Peyer's patch (tissue), 4 donors: ENCODE results near the gene TIAM2. TPM values are rescaled to one million over a fixed set of nuclear protein-coding genes. Genes with fewer than 3 reads are reported as not detected.

Experiments
- DNase-seq, 3 donors: peaks; one replicate each; pipeline ENCODE4 v3.0.0-alpha.2; 2017 to 2019
- H3K27ac ChIP-seq, 4 donors: fragments of 200-600 bp; sonication (generic); one replicate each; pipeline ENCODE4 v1.5.1; 2016 to 2019
- H3K27me3 ChIP-seq, 2 donors: fragments of 200-600 bp; sonication (generic); one replicate each; pipeline ENCODE4 v1.5.1; 2019
- H3K36me3 ChIP-seq, 3 donors: fragments of 200-600 bp; sonication (generic); one replicate each; pipeline ENCODE4 v1.5.1; 2016 to 2019
- H3K4me1 ChIP-seq, 4 donors: fragments of 200-600 bp; sonication (generic); one replicate each; pipeline ENCODE4 v1.5.1; 2016 to 2019
- H3K4me3 ChIP-seq, 4 donors: fragments of 200-600 bp; sonication (generic); 1 replicate in 3 of 4; 2 replicates in 1 of 4; pipeline ENCODE4 v1.5.1; 2016 to 2019; ENCODE audit warnings: mild to moderate bottlenecking in 1 of 4
- H3K9me3 ChIP-seq, 4 donors: fragments of 200-600 bp; sonication (generic); one replicate each; pipeline ENCODE4 v1.5.1; 2016 to 2019; ENCODE audit warnings: mild to moderate bottlenecking in 1 of 4
- POLR2A ChIP-seq, 2 donors: fragments of 450-650 bp; IDR thresholded peaks; one replicate each; pipeline ENCODE4 v1.5.1; 2017; ENCODE audit warnings: antibody characterized with exemption in 2 of 2, mild to moderate bottlenecking in 2 of 2, moderate library complexity in 2 of 2
- total RNA-seq, 4 donors: library from RNA; depleted of rRNA; stranded (reverse); fragments of >200 nt; gene quantifications; one replicate each; pipeline ENCODE4 v1.1.0, GENCODE V29; 2016
- TF ChIP-seq, protein P1 (sequence below), 6 experiments: fragments of 450-650 bp in 4 of 6; fragments of 200-600 bp in 2 of 6; sonication (generic) in 1 of 6; IDR thresholded peaks; one replicate each; pipeline ENCODE4 v1.5.1; 2017 to 2019; ENCODE audit warnings: antibody characterized with exemption in 6 of 6, mild to moderate bottlenecking in 3 of 6, moderate library complexity in 1 of 6

TIAM2 gene
- total RNA-seq, 4 donors from 2014 or later = 47.0 to 139 (median 91.9) TPM

DNA sequence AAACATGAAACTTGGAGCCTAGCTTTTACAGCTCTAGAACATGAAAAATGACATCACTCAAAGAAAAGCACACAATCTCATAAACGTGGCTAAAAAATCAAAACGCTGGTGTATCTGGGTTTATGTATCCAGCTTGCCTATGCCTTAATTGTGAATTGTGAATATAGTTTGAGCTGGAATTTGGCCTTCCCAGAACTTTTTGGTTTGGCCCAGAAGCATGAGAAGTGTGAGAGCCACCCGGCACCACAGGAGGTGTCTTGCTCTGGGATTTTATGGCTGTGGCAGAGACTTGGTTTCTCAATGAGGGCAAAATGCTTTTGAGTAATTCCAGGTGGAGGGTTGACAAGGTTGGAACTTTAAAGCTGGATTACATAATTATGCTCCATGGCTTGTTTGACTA, 69.2 kb downstream of the TIAM2 start:
- Histone ChIP-seq H3K27ac (no peak overlapping the region), H3K27me3 (no peaks in the 10 kb centered on the region), H3K9me3 (no peaks in the 10 kb centered on the region), H3K36me3 (no peaks in the 10 kb centered on the region), H3K4me3 (no peak overlapping the region), H3K4me1 (no peaks in the 10 kb centered on the region)
- TF ChIP-seq, protein P1, sequence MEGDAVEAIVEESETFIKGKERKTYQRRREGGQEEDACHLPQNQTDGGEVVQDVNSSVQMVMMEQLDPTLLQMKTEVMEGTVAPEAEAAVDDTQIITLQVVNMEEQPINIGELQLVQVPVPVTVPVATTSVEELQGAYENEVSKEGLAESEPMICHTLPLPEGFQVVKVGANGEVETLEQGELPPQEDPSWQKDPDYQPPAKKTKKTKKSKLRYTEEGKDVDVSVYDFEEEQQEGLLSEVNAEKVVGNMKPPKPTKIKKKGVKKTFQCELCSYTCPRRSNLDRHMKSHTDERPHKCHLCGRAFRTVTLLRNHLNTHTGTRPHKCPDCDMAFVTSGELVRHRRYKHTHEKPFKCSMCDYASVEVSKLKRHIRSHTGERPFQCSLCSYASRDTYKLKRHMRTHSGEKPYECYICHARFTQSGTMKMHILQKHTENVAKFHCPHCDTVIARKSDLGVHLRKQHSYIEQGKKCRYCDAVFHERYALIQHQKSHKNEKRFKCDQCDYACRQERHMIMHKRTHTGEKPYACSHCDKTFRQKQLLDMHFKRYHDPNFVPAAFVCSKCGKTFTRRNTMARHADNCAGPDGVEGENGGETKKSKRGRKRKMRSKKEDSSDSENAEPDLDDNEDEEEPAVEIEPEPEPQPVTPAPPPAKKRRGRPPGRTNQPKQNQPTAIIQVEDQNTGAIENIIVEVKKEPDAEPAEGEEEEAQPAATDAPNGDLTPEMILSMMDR (IDR thresholded peaks at IDR 0.05) = no peak
- TF ChIP-seq POLR2A (IDR thresholded peaks at IDR 0.05) = no peak
- DNase-seq = no peak

GRCh38 chr6:155066361-155066760, 71.2 kb downstream of the TIAM2 start:
- no peak for TF ChIP-seq POLR2A (IDR thresholded peaks at IDR 0.05)
- TF ChIP-seq, protein P1 (IDR thresholded peaks at IDR 0.05) = no peak
- Histone ChIP-seq H3K4me3 (no peak overlapping the region), H3K27me3 (no peaks in the 10 kb centered on the region), H3K9me3 (no peaks in the 10 kb centered on the region), H3K36me3 (no peaks in the 10 kb centered on the region), H3K27ac (no peak overlapping the region), H3K4me1 (no peaks in the 10 kb centered on the region)
- no peak for DNase-seq

DNA sequence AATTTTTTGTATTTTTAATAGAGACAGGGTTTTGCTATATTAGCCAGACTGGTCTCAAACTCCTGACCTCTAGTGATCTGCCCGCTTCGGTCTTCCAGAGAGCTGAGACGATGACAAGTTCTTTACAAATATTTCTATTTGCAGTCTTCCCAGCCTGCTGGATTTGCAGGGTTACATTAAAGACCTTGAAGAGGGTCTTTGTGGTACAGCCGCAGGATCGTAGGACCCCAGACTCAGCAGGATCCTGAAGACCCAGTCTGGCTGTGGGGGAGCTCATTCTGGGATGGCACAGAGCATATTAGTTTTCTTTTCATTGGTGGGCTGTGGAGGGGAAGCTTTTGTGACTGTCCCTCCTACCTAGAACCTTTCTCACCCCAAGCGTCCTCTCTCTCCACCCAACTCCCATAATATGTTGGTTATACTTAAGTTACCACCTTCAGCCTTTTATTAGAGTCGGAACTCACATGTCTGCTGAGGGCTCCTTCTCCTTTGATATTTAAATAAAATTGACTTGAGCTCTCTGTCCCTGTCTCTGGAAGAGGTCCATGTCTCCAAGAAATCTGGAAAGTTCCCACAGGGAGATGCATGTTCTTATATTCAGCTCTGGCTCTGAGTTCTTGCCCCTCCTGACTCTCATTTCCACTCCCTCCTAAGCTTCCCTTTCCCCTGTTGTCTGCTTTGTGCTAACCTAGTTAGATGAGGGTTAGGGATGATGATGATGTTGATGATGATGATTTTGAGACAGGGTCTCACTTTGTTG, 72.0 kb downstream of the TIAM2 start:
- Histone ChIP-seq H3K4me3 (no peak overlapping the region), H3K9me3 (no peaks in the 10 kb centered on the region), H3K4me1 (no peaks in the 10 kb centered on the region), H3K36me3 (no peaks in the 10 kb centered on the region), H3K27ac (no peak overlapping the region), H3K27me3 (no peaks in the 10 kb centered on the region)
- DNase-seq = no peak
- TF ChIP-seq POLR2A (IDR thresholded peaks at IDR 0.05) = no peak
- TF ChIP-seq, protein P1 (IDR thresholded peaks at IDR 0.05) = no peak

- TF ChIP-seq, protein P1 (IDR thresholded peaks at IDR 0.05) = no peak
- no peak for TF ChIP-seq POLR2A (IDR thresholded peaks at IDR 0.05)
- no peaks in the 10 kb centered on the region for H3K27me3 ChIP-seq
- no peak for DNase-seq
- no peak overlapping the region for H3K27ac ChIP-seq
- H3K4me3 ChIP-seq = no peak overlapping the region
- no peaks in the 10 kb centered on the region for H3K36me3 ChIP-seq
- H3K4me1 ChIP-seq = no peaks in the 10 kb centered on the region
- H3K9me3 ChIP-seq = no peaks in the 10 kb centered on the region
These were observed 73.0 kb downstream of the TIAM2 start for GRCh38 chr6:155067956-155068615.

GRCh38 chr6:155069543-155069942, 74.4 kb downstream of the TIAM2 start:
- H3K9me3 ChIP-seq = no peaks in the 10 kb centered on the region

More at GRCh38 chr6:155069543-155069942, 74.4 kb downstream of the TIAM2 start:
- H3K36me3 ChIP-seq = no peaks in the 10 kb centered on the region
- TF ChIP-seq, protein P1 (IDR thresholded peaks at IDR 0.05) = no peak
- TF ChIP-seq POLR2A (IDR thresholded peaks at IDR 0.05) = no peak
- no peaks in the 10 kb centered on the region for H3K27me3 ChIP-seq
- H3K4me1 ChIP-seq = no peaks in the 10 kb centered on the region
- H3K27ac ChIP-seq = no peak overlapping the region
- no peak for DNase-seq
- H3K4me3 ChIP-seq = no peak overlapping the region
